GM12891 (cell line): ENCODE measurements around the gene FHL1.

Source experiments
- POLR2AphosphoS5 ChIP-seq: IDR thresholded peaks from 2 replicates; pipeline ENCODE4 v1.6.1; 2011; ENCODE audit warnings: low read depth, low read length, control low read depth
- POU2F2 ChIP-seq: IDR thresholded peaks from 2 replicates; pipeline ENCODE4 v1.6.1; 2011; ENCODE audit warnings: low read depth, mild to moderate bottlenecking, control low read depth, low read length, moderate library complexity
- SPI1 ChIP-seq: IDR thresholded peaks from 2 replicates; pipeline ENCODE4 v1.6.1; 2011; ENCODE audit warnings: low read depth, low read length, control low read depth
- TAF1 ChIP-seq: IDR thresholded peaks from 2 replicates; pipeline ENCODE4 v1.6.1; 2011; ENCODE audit warnings: low read depth, low read length, control low read depth

DNA sequence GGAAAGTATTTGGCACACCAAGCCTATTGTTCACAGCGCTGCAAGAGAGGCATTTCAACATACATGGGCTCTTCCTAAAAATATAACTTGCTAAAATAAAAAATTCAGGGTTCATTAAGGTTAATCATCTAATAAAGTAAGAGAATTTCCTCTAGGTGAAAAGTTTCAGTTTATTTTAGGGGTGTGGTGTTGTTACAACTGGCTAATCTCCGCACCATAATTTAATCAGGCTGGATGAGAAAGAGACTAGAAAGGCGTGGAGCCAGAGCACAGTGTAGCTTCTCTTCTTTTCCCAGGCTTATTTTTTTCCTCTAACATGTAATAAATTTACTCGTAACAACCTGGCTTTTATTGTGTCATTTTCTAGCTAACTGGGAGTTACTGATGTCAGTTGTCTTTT lies 47.9 kb downstream of the FHL1 start:
- TF ChIP-seq TAF1 (no peak), POLR2AphosphoS5 (no peak), SPI1 (no peak), POU2F2 (no peak)
